HEK293T (cell line): ENCODE results near the gene GNA15.

Source experiments
- CTCF ChIA-PET: fragments of 350-600 bp; formaldehyde crosslinking; extraction: SDS; loops from one replicate; lab custom pipeline; 2021; ENCODE audit warnings: antibody characterized with exemption, inconsistent platforms; lab: Yijun Ruan, JAX
- POLR2A ChIA-PET: fragments of 350-600 bp; formaldehyde crosslinking; extraction: SDS; loops from one replicate; lab custom pipeline; 2020; ENCODE audit warnings: antibody characterized with exemption, inconsistent platforms; lab: Yijun Ruan, JAX
- DNase-seq: peaks from one replicate; pipeline ENCODE4 v3.0.0; 2012; ENCODE audit warnings: mixed read lengths; ENCODE audit errors: extremely low spot score
- ARNT ChIP-seq: fragments of 450-650 bp; IDR thresholded peaks from 2 replicates; pipeline ENCODE4 v1.6.1; 2017; ENCODE audit warnings: mild to moderate bottlenecking
- BHLHE40 ChIP-seq: fragments of 450-650 bp; IDR thresholded peaks from 2 replicates; pipeline ENCODE4 v1.6.1; 2016; ENCODE audit warnings: mild to moderate bottlenecking, moderate library complexity, borderline replicate concordance
- CTBP1 ChIP-seq: fragments of 450-650 bp; IDR thresholded peaks from 2 replicates; pipeline ENCODE4 v1.6.1; 2016; ENCODE audit warnings: borderline replicate concordance
- ELF4 ChIP-seq: fragments of 450-650 bp; IDR thresholded peaks from 2 replicates; pipeline ENCODE4 v1.6.1; 2017; ENCODE audit warnings: antibody characterized with exemption
- FOXA1 ChIP-seq: fragments of 450-650 bp; IDR thresholded peaks from 2 replicates; pipeline ENCODE4 v1.6.1; 2016; ENCODE audit warnings: mild to moderate bottlenecking
- FOXK2 ChIP-seq: fragments of 450-650 bp; IDR thresholded peaks from 2 replicates; pipeline ENCODE4 v1.6.1; 2016; ENCODE audit warnings: mild to moderate bottlenecking
- FOXM1 ChIP-seq: fragments of 450-650 bp; IDR thresholded peaks from 2 replicates; pipeline ENCODE4 v1.6.1; 2017; ENCODE audit warnings: mild to moderate bottlenecking, borderline replicate concordance
- HDGF ChIP-seq: fragments of 450-650 bp; IDR thresholded peaks from 2 replicates; pipeline ENCODE4 v1.6.1; 2017; ENCODE audit warnings: antibody characterized with exemption, borderline replicate concordance
- L3MBTL2 ChIP-seq: fragments of 450-650 bp; conservative IDR thresholded peaks from 2 replicates; pipeline ENCODE4 v1.6.1; 2016; ENCODE audit warnings: mild to moderate bottlenecking
- LEF1 ChIP-seq: fragments of 450-650 bp; IDR thresholded peaks from 2 replicates; pipeline ENCODE4 v1.6.1; 2017; ENCODE audit warnings: mild to moderate bottlenecking, borderline replicate concordance
- NFRKB ChIP-seq: fragments of 450-650 bp; IDR thresholded peaks from 2 replicates; pipeline ENCODE4 v1.6.1; 2016; ENCODE audit warnings: mild to moderate bottlenecking, moderate library complexity
- PKNOX1 ChIP-seq: fragments of 450-650 bp; IDR thresholded peaks from 2 replicates; pipeline ENCODE4 v1.6.1; 2016
- SP1 ChIP-seq: fragments of 450-650 bp; IDR thresholded peaks from 2 replicates; pipeline ENCODE4 v1.6.1; 2017
- SUZ12 ChIP-seq: fragments of 450-650 bp; IDR thresholded peaks from 2 replicates; pipeline ENCODE4 v1.6.1; 2016; ENCODE audit warnings: mild to moderate bottlenecking
- TARDBP ChIP-seq: fragments of 450-650 bp; IDR thresholded peaks from 2 replicates; pipeline ENCODE4 v1.6.1; 2016
- ZNF384 ChIP-seq: fragments of 450-650 bp; IDR thresholded peaks from 2 replicates; pipeline ENCODE4 v1.6.1; 2016

GNA15 gene

GRCh38 chr19:3157096-3157845 is 21.4 kb downstream of the GNA15 start:
- CTCF ChIA-PET = interaction anchor here (0.6 kb wide), 1 partner anchor 13 kb away, joined by 3 read pairs; no protein-coding TSS in a partner anchor
- POLR2A ChIA-PET = no interaction called here

GRCh38 chr19:3159565-3159964 is 23.7 kb downstream of the GNA15 start:
- ChIA-PET POLR2A (no interaction called here), CTCF (no interaction called here)
- TF ChIP-seq ZNF384 (no peak), HDGF (no peak), ARNT (no peak), CTBP1 (no peak), FOXA1 (no peak), L3MBTL2 (no peak), FOXK2 (no peak), LEF1 (no peak), PKNOX1 (no peak), BHLHE40 (no peak), NFRKB (no peak), ELF4 (no peak), SP1 (no peak), TARDBP (no peak)
- DNase-seq = no peak

More at GRCh38 chr19:3157096-3157845, 21.4 kb downstream of the GNA15 start:
- TF ChIP-seq LEF1 (no peak), SUZ12 (no peak), ARNT (no peak), HDGF (no peak), L3MBTL2 (no peak), FOXM1 (no peak), CTBP1 (no peak), NFRKB (no peak), TARDBP (no peak), ZNF384 (no peak), FOXK2 (no peak), ELF4 (no peak), SP1 (no peak), BHLHE40 (no peak), FOXA1 (no peak), PKNOX1 (no peak)
- no peak for DNase-seq

GRCh38 chr19:3160219-3160618 is 24.4 kb downstream of the GNA15 start:
- CTCF ChIA-PET = no interaction called here
- no peak for TF ChIP-seq FOXM1
- no peak for TF ChIP-seq SUZ12
- no peak for TF ChIP-seq FOXK2
- no peak for TF ChIP-seq ELF4
- TF ChIP-seq BHLHE40 = no peak
- no peak for TF ChIP-seq PKNOX1
- no peak for TF ChIP-seq TARDBP
- no peak for TF ChIP-seq L3MBTL2
- TF ChIP-seq LEF1 = no peak
- no peak for TF ChIP-seq HDGF
- TF ChIP-seq FOXA1 = no peak
- no peak for TF ChIP-seq CTBP1
- no peak for DNase-seq
- POLR2A ChIA-PET = no interaction called here

GRCh38 chr19:3161453-3161852 is 25.6 kb downstream of the GNA15 start:
- ChIA-PET POLR2A (interaction anchor here (1.1 kb wide), 1 partner anchor 211 kb away, joined by 4 read pairs; no protein-coding TSS in a partner anchor), CTCF (interaction anchor here (0.6 to 1.6 kb wide), 3 partner anchors 32 to 202 kb away, joined by 3 to 4 read pairs (median 3); no protein-coding TSS in a partner anchor)
- no peak for TF ChIP-seq FOXM1
- TF ChIP-seq FOXA1 = no peak
- TF ChIP-seq CTBP1 = no peak
- TF ChIP-seq HDGF = no peak
- TF ChIP-seq SUZ12 = no peak
- TF ChIP-seq NFRKB = no peak
- TF ChIP-seq TARDBP = no peak
- TF ChIP-seq L3MBTL2 = no peak
- TF ChIP-seq BHLHE40 = no peak
- no peak for TF ChIP-seq ZNF384
- TF ChIP-seq LEF1 = no peak
- no peak for TF ChIP-seq PKNOX1
- no peak for TF ChIP-seq ARNT
- DNase-seq = no peak

- TF ChIP-seq FOXM1 = no peak
- TF ChIP-seq FOXA1 = no peak
- no peak for TF ChIP-seq SUZ12
- TF ChIP-seq ARNT = no peak
- TF ChIP-seq L3MBTL2 = no peak
- TF ChIP-seq LEF1 = no peak
- no peak for TF ChIP-seq SP1
- TF ChIP-seq FOXK2 = no peak
- no peak for TF ChIP-seq CTBP1
- no peak for TF ChIP-seq NFRKB
- no peak for TF ChIP-seq ELF4
- CTCF ChIA-PET = interaction anchor here (1.6 kb wide), 1 partner anchor 33 kb away, joined by 4 read pairs; no protein-coding TSS in a partner anchor
- DNase-seq = no peak
- POLR2A ChIA-PET = no interaction called here
Measured at GRCh38 chr19:3162418-3163229, 26.8 kb downstream of the GNA15 start.
